GM19452 (cell line): ENCODE measurements around the gene GPATCH1.
A peak's percentile ranks its signal among the peaks of the same experiment; 100 is the strongest.
"Not testable (repeated sequence)": the region's sequence is repeated elsewhere in the genome, so short reads cannot be mapped to it uniquely, and the experiment has no call there.

Experiments
- ATAC-seq: cut with Tn5 transposase; IDR thresholded peaks from one replicate; pipeline ENCODE4 v1.9.1; 2021; ENCODE audit not compliant: unreplicated experiment

Gene GPATCH1

GRCh38 chr19:33080761-33081681 lies at the start of gene GPATCH1:
Gene GPATCH1, plus strand, starts transcription at chr19:33081181. Its CDS starts 13 bp downstream, at chr19:33081194.
- ATAC-seq: peak; percentile 93

GRCh38 chr19:33032218-33032781 lies 48.7 kb upstream of the GPATCH1 start:
- no peak for ATAC-seq

GRCh38 chr19:33035461-33035860 lies 45.5 kb upstream of the GPATCH1 start:
- ATAC-seq: no peak

- not testable (repeated sequence) for ATAC-seq
Observed at GRCh38 chr19:33036370-33037167, 44.4 kb upstream of the GPATCH1 start.

GRCh38 chr19:33037168-33038025 lies 43.6 kb upstream of the GPATCH1 start:
- ATAC-seq: not testable (repeated sequence)

- ATAC-seq: no peak
Observed at GRCh38 chr19:33039108-33039599, 41.8 kb upstream of the GPATCH1 start.

GRCh38 chr19:33039815-33040214 lies 41.2 kb upstream of the GPATCH1 start:
- ATAC-seq: no peak

GRCh38 chr19:33040994-33041827 lies 39.8 kb upstream of the GPATCH1 start:
- ATAC-seq: no peak

- ATAC-seq: not testable (repeated sequence)
Observed at GRCh38 chr19:33041828-33042160, 39.2 kb upstream of the GPATCH1 start.

- no peak for ATAC-seq
Observed at GRCh38 chr19:33047422-33047821, 33.6 kb upstream of the GPATCH1 start.

- no peak for ATAC-seq
Observed at GRCh38 chr19:33048806-33049676, 31.9 kb upstream of the GPATCH1 start.

GRCh38 chr19:33050110-33050509 lies 30.9 kb upstream of the GPATCH1 start:
- no peak for ATAC-seq

GRCh38 chr19:33052352-33052972 lies 28.5 kb upstream of the GPATCH1 start:
- ATAC-seq: no peak

GRCh38 chr19:33054623-33055022 lies 26.4 kb upstream of the GPATCH1 start:
- no peak for ATAC-seq

- no peak for ATAC-seq
Observed at GRCh38 chr19:33055718-33056117, 25.3 kb upstream of the GPATCH1 start.

GRCh38 chr19:33060586-33060985 lies 20.4 kb upstream of the GPATCH1 start:
- no peak for ATAC-seq

- ATAC-seq: no peak
Observed at GRCh38 chr19:33062902-33063301, 18.1 kb upstream of the GPATCH1 start.

GRCh38 chr19:33063356-33063752 lies 17.6 kb upstream of the GPATCH1 start:
- ATAC-seq: no peak
